Activated CD4-positive, alpha-beta T cell treated with anti-CD3 and anti-CD28 coated beads for 1 hour (primary cell): ENCODE measurements around the gene COL6A2.

Source experiments
- DNase-seq: peaks from one replicate; pipeline ENCODE4 v3.0.0-alpha.2; 2020

The COL6A2 gene

GRCh38 chr21:46145840-46146691 lies 48.2 kb downstream of the COL6A2 start:
- DNase-seq = no peak

- no peak for DNase-seq
Measured at GRCh38 chr21:46146856-46147255, 48.9 kb downstream of the COL6A2 start.

- DNase-seq = peak; percentile 31
Measured at GRCh38 chr21:46147429-46147828, 49.5 kb downstream of the COL6A2 start.

- no peak for DNase-seq
Measured at GRCh38 chr21:46148106-46148505, 50.2 kb downstream of the COL6A2 start.

- no peak for DNase-seq
Measured at GRCh38 chr21:46149205-46149901, 51.4 kb downstream of the COL6A2 start.

- DNase-seq = no peak
Measured at GRCh38 chr21:46150073-46150472, 52.2 kb downstream of the COL6A2 start.

GRCh38 chr21:46150491-46151121 lies 52.7 kb downstream of the COL6A2 start:
- no peak for DNase-seq

- no peak for DNase-seq
Measured at GRCh38 chr21:46151261-46151988, 53.5 kb downstream of the COL6A2 start.

- no peak for DNase-seq
Measured at GRCh38 chr21:46151989-46152926, 54.3 kb downstream of the COL6A2 start.

- DNase-seq = no peak
Measured at GRCh38 chr21:46152927-46153246, 55.0 kb downstream of the COL6A2 start.

GRCh38 chr21:46153247-46154154 lies 55.6 kb downstream of the COL6A2 start:
- DNase-seq = peak; percentile 29

- no peak for DNase-seq
Measured at GRCh38 chr21:46154155-46154954, 56.4 kb downstream of the COL6A2 start.

GRCh38 chr21:46154955-46155513 lies 57.1 kb downstream of the COL6A2 start:
- no peak for DNase-seq

- DNase-seq = no peak
Measured at GRCh38 chr21:46155514-46156377, 57.8 kb downstream of the COL6A2 start, which contains the start of gene FTCD. Gene FTCD (minus strand): TSS chr21:46155579. CDS start chr21:46155523, 56 bp downstream.

- DNase-seq = no peak
Measured at GRCh38 chr21:46156378-46156645, 58.4 kb downstream of the COL6A2 start.

GRCh38 chr21:46156678-46157077 lies 58.8 kb downstream of the COL6A2 start:
- no peak for DNase-seq

- no peak for DNase-seq
Measured at GRCh38 chr21:46157396-46157986, 59.6 kb downstream of the COL6A2 start.

- no peak for DNase-seq
Measured at GRCh38 chr21:46157987-46158451, 60.1 kb downstream of the COL6A2 start.
